A549 (cell line): ENCODE results near the gene ACE. TPM values are rescaled to one million over a fixed set of nuclear protein-coding genes. Genes with fewer than 3 reads are reported as not detected.

ENCODE experiments used
- ATAC-seq, 2 experiments: fragments of 200-7000 bp in 1 of 2; fragments of >200 bp in 1 of 2; cut with Nextera tagmentation in 1 of 2; cut with Tn5 transposase in 1 of 2; 3 replicates each; pipeline versions ENCODE4 v1.8.0 to v1.9.1; 2018 to 2020; ENCODE audit warnings: mild to moderate bottlenecking in 1 of 2, moderate library complexity in 1 of 2
- CTCF ChIA-PET: fragments of 300-600 bp; sonication (Branson Sonifier 250); formaldehyde crosslinking; extraction: SDS; loops from one replicate; lab custom pipeline; 2021; ENCODE audit warnings: antibody characterized with exemption, inconsistent platforms; lab: Yijun Ruan, JAX
- POLR2A ChIA-PET: fragments of 350-600 bp; formaldehyde crosslinking; extraction: SDS; loops from one replicate; lab custom pipeline; 2021; ENCODE audit warnings: antibody characterized with exemption, inconsistent platforms; lab: Yijun Ruan, JAX
- DNase-seq, 2 experiments: peaks; one replicate each; pipeline versions ENCODE4 v3.0.0 to v3.0.0-alpha.2; 2011 to 2016; ENCODE audit warnings: low read depth in 1 of 2, low spot score in 1 of 2
- FAIRE-seq: peaks from 2 replicates; lab custom pipeline; 2011; peaks lifted over from hg19 to GRCh38; lab: Jason Lieb, UNC
- H3K27ac ChIP-seq, 2 experiments: fragments of >200 bp; sonication (Bioruptor Twin); formaldehyde crosslinking; 3 replicates each; pipeline ENCODE4 v1.5.1; 2016 to 2017
- H3K4me1 ChIP-seq: fragments of >200 bp; sonication (Bioruptor Twin); formaldehyde crosslinking; 3 replicates; pipeline ENCODE4 v1.6.1; 2016
- H3K4me2 ChIP-seq: fragments of >200 bp; sonication (Bioruptor Twin); formaldehyde crosslinking; 3 replicates; pipeline ENCODE4 v1.6.1; 2016
- H3K4me3 ChIP-seq: fragments of >200 bp; sonication (Bioruptor Twin); formaldehyde crosslinking; 3 replicates; pipeline ENCODE4 v1.5.1; 2016
- H3K9me3 ChIP-seq: fragments of >200 bp; sonication (Bioruptor Twin); formaldehyde crosslinking; 3 replicates; pipeline ENCODE4 v1.6.1; 2016
- BHLHE40 ChIP-seq: IDR thresholded peaks from 2 replicates; pipeline ENCODE4 v1.6.1; 2012; ENCODE audit warnings: low read depth, low read length, inconsistent platforms
- CBX8 ChIP-seq: fragments of 200-600 bp; sonication (generic); IDR thresholded peaks from 2 replicates; pipeline ENCODE4 v1.6.1; 2016
- CEBPB ChIP-seq, 2 experiments: fragments of >200 bp in 1 of 2; sonication (Bioruptor Twin) in 1 of 2; formaldehyde crosslinking in 1 of 2; IDR thresholded peaks; 2 replicates each; pipeline ENCODE4 v1.6.1; 2012 to 2016
- CHD4 ChIP-seq: fragments of 200-600 bp; sonication (generic); IDR thresholded peaks from 2 replicates; pipeline ENCODE4 v1.6.1; 2016; ENCODE audit warnings: antibody characterized with exemption, mild to moderate bottlenecking, borderline replicate concordance
- EHMT2 ChIP-seq: fragments of 200-600 bp; sonication (generic); IDR thresholded peaks from 2 replicates; pipeline ENCODE4 v1.6.1; 2016; ENCODE audit warnings: antibody characterized with exemption, low read depth, mild to moderate bottlenecking, moderate library complexity
- EP300 ChIP-seq, 2 experiments: fragments of >200 bp; sonication (Bioruptor Twin); formaldehyde crosslinking; IDR thresholded peaks; 2 replicates in 1 of 2; 3 replicates in 1 of 2; pipeline ENCODE4 v1.6.1; 2016 to 2017
- FOSB ChIP-seq: fragments of 250-450 bp; sonication (Bioruptor Pico); IDR thresholded peaks from 2 replicates; pipeline ENCODE4 v1.5.0; 2020; ENCODE audit warnings: mild to moderate bottlenecking, moderate library complexity
- GATA3 ChIP-seq: IDR thresholded peaks from 2 replicates; pipeline ENCODE4 v1.6.1; 2012; ENCODE audit warnings: borderline replicate concordance
- HEYL ChIP-seq: fragments of 250-450 bp; sonication (Bioruptor Pico); IDR thresholded peaks from 2 replicates; pipeline ENCODE4 v1.8.0; 2021; ENCODE audit warnings: mild to moderate bottlenecking, moderate library complexity
- HOXB5 ChIP-seq: fragments of 250-450 bp; sonication (Bioruptor Pico); IDR thresholded peaks from 2 replicates; pipeline ENCODE4 v1.5.0; 2020; ENCODE audit warnings: mild to moderate bottlenecking, moderate library complexity
- KDM1A ChIP-seq: fragments of 200-600 bp; sonication (generic); IDR thresholded peaks from 2 replicates; pipeline ENCODE4 v1.6.1; 2016; ENCODE audit warnings: low read depth, mild to moderate bottlenecking
- KDM5A ChIP-seq: fragments of 200-600 bp; sonication (generic); IDR thresholded peaks from 2 replicates; pipeline ENCODE4 v1.6.1; 2016; ENCODE audit warnings: antibody characterized with exemption, mild to moderate bottlenecking
- MAFK ChIP-seq: fragments of 450-650 bp; IDR thresholded peaks from 2 replicates; pipeline ENCODE4 v1.6.1; 2014; ENCODE audit not compliant: partially characterized antibody
- MYC ChIP-seq: IDR thresholded peaks from 2 replicates; pipeline ENCODE4 v1.6.1; 2012; ENCODE audit warnings: mild to moderate bottlenecking, inconsistent platforms, low read length, improper control_type of control experiment, borderline replicate concordance
- NFE2L2 ChIP-seq: fragments of 150-350 bp; conservative IDR thresholded peaks from 2 replicates; pipeline ENCODE4 v1.6.1; 2014; ENCODE audit warnings: low read length
- NPAS2 ChIP-seq: fragments of 250-450 bp; sonication (Bioruptor Pico); IDR thresholded peaks from 2 replicates; pipeline ENCODE4 v1.8.0; 2022; ENCODE audit warnings: mild to moderate bottlenecking, moderate library complexity, borderline replicate concordance
- NR3C1 ChIP-seq: fragments of >200 bp; sonication (Bioruptor Twin); formaldehyde crosslinking; IDR thresholded peaks from 3 replicates; pipeline ENCODE4 v1.6.1; 2017
- POLR2AphosphoS2 ChIP-seq: conservative IDR thresholded peaks from 2 replicates; pipeline ENCODE4 v1.6.1; 2012; ENCODE audit warnings: low read length, improper control_type of control experiment, inconsistent platforms
- RAD21 ChIP-seq, 2 experiments: fragments of >200 bp in 1 of 2; sonication (Bioruptor Twin) in 1 of 2; formaldehyde crosslinking in 1 of 2; IDR thresholded peaks in 1 of 2; conservative IDR thresholded peaks in 1 of 2; 2 replicates in 1 of 2; 3 replicates in 1 of 2; pipeline ENCODE4 v1.6.1; 2012 to 2018; ENCODE audit warnings: inconsistent platforms in 1 of 2
- RARB ChIP-seq: fragments of 250-450 bp; sonication (Bioruptor Pico); IDR thresholded peaks from 2 replicates; pipeline ENCODE4 v1.8.0; 2021; ENCODE audit warnings: mild to moderate bottlenecking, moderate library complexity
- RCOR1 ChIP-seq: fragments of 150-350 bp; IDR thresholded peaks from 2 replicates; pipeline ENCODE4 v1.6.1; 2014; ENCODE audit warnings: antibody characterized with exemption, low read length, low read depth
- RFX5 ChIP-seq: fragments of 450-650 bp; IDR thresholded peaks from 2 replicates; pipeline ENCODE4 v1.7.1; 2014; ENCODE audit warnings: antibody characterized with exemption, mild to moderate bottlenecking, moderate library complexity
- RNF2 ChIP-seq: fragments of 200-600 bp; sonication (generic); IDR thresholded peaks from 2 replicates; pipeline ENCODE4 v1.6.1; 2016; ENCODE audit warnings: low read depth, mild to moderate bottlenecking, antibody characterized with exemption, moderate library complexity, borderline replicate concordance
- SMC3 ChIP-seq: fragments of >200 bp; sonication (Bioruptor Twin); formaldehyde crosslinking; IDR thresholded peaks from 3 replicates; pipeline ENCODE4 v1.6.1; 2018; ENCODE audit warnings: inconsistent platforms
- TFCP2L1 ChIP-seq: fragments of 250-450 bp; sonication (Bioruptor Pico); IDR thresholded peaks from 2 replicates; pipeline ENCODE4 v1.5.0; 2021; ENCODE audit warnings: mild to moderate bottlenecking
- ZC3H11A ChIP-seq: fragments of 450-650 bp; IDR thresholded peaks from 2 replicates; pipeline ENCODE4 v1.6.1; 2014; ENCODE audit warnings: antibody characterized with exemption, mild to moderate bottlenecking
- ZFP36 ChIP-seq: fragments of 450-650 bp; IDR thresholded peaks from 2 replicates; pipeline ENCODE4 v1.6.1; 2014; ENCODE audit warnings: borderline replicate concordance; ENCODE audit not compliant: partially characterized antibody
- WGBS: methylation state at CpG from one replicate; pipeline ENCODE4 v1.1.6; 2017; ENCODE audit errors: missing lambda C conversion rate; 5-methylcytosine and 5-hydroxymethylcytosine counted together
- polyA plus RNA-seq, 4 experiments: library from polyadenylated mRNA; depleted of rRNA in 3 of 4; stranded (reverse); fragments of >200 nt; fragmentation: RNase III in 1 of 4; extraction: RNeasy Plus Mini Kit Qiagen cat#74134 plus additional on column Dnase treatment in 1 of 4; gene quantifications; 2 replicates in 3 of 4; 3 replicates in 1 of 4; pipeline ENCODE4 v1.2.3, GENCODE V29; 2011 to 2017
- TF ChIP-seq, protein P1 (sequence below): fragments of >200 bp; sonication (Bioruptor Twin); formaldehyde crosslinking; IDR thresholded peaks from 3 replicates; pipeline ENCODE4 v1.6.1; 2016
- TF ChIP-seq, protein P2 (sequence below): fragments of >200 bp; sonication (Bioruptor Twin); formaldehyde crosslinking; IDR thresholded peaks from 2 replicates; pipeline ENCODE4 v1.6.1; 2016
- TF ChIP-seq, protein P3 (sequence below): fragments of >200 bp; sonication (Bioruptor Twin); formaldehyde crosslinking; IDR thresholded peaks from 3 replicates; pipeline ENCODE4 v1.5.1; 2016
- TF ChIP-seq, protein P4 (sequence below): fragments of 450-650 bp; IDR thresholded peaks from 2 replicates; pipeline ENCODE4 v1.6.1; 2014; ENCODE audit warnings: antibody characterized with exemption

The ACE gene
- polyA plus RNA-seq, 2 of the 4 experiments (the other 2 are of a cell fraction): 0.22 to 0.52 TPM

DNA sequence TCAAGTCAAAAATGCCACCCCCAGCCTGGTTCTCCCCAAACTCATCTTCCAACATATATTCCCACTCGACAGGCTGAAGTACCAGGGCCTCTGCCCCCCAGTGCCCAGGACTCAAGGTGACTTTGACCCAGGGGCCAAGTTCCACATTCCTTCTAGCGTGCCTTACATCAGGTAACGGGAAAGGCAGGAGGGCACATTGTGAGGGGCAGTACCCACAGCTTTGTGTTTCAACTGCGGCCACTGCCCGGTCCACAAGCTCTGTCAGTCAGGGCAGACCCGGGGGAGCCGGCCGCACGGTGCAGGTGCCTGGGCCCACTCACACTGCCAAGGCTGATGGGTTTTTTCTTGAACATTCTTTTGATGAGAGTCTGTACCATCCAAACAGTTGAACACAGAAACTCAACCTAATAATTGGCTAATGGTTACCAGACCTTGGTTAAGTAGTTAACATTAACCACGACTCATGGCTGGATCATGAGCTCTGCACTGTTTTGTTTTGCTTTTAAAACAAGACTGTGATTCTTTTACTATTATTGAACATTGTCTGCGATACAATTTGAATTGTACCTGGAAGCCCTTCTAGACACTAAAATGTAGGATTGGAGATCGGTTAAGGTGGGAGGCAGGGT is 17.6 kb downstream of the ACE start:
- no peak overlapping the region for H3K27ac ChIP-seq
- ATAC-seq: no peak
- FAIRE-seq: no peak
- no peaks in the 10 kb centered on the region for H3K4me1 ChIP-seq
- POLR2A ChIA-PET: no interaction called here
- 71% methylated on average over 12 of the region's 12 CpGs for WGBS
- TF ChIP-seq RNF2 (no peak), ZC3H11A (no peak), NPAS2 (CRISPR knock-in tag) (no peak), MAFK (no peak), RAD21 (conservative IDR thresholded peaks at IDR 0.05 in 1 of 2, IDR thresholded peaks at IDR 0.05 in 1 of 2) (no peak), KDM5A (no peak), SMC3 (no peak), CEBPB (IDR thresholded peaks at IDR 0.05) (no peak), POLR2AphosphoS2 (no peak), RARB (no peak), GATA3 (no peak), NFE2L2 (no peak), CBX8 (no peak), RFX5 (no peak), MYC (no peak)
- TF ChIP-seq, protein P1, sequence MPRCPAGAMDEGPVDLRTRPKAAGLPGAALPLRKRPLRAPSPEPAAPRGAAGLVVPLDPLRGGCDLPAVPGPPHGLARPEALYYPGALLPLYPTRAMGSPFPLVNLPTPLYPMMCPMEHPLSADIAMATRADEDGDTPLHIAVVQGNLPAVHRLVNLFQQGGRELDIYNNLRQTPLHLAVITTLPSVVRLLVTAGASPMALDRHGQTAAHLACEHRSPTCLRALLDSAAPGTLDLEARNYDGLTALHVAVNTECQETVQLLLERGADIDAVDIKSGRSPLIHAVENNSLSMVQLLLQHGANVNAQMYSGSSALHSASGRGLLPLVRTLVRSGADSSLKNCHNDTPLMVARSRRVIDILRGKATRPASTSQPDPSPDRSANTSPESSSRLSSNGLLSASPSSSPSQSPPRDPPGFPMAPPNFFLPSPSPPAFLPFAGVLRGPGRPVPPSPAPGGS: no peak
- TF ChIP-seq, protein P2, sequence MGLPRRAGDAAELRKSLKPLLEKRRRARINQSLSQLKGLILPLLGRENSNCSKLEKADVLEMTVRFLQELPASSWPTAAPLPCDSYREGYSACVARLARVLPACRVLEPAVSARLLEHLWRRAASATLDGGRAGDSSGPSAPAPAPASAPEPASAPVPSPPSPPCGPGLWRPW: no peak
- TF ChIP-seq, protein P3, sequence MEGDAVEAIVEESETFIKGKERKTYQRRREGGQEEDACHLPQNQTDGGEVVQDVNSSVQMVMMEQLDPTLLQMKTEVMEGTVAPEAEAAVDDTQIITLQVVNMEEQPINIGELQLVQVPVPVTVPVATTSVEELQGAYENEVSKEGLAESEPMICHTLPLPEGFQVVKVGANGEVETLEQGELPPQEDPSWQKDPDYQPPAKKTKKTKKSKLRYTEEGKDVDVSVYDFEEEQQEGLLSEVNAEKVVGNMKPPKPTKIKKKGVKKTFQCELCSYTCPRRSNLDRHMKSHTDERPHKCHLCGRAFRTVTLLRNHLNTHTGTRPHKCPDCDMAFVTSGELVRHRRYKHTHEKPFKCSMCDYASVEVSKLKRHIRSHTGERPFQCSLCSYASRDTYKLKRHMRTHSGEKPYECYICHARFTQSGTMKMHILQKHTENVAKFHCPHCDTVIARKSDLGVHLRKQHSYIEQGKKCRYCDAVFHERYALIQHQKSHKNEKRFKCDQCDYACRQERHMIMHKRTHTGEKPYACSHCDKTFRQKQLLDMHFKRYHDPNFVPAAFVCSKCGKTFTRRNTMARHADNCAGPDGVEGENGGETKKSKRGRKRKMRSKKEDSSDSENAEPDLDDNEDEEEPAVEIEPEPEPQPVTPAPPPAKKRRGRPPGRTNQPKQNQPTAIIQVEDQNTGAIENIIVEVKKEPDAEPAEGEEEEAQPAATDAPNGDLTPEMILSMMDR: no peak
- CTCF ChIA-PET: interaction anchor here (0.6 to 9.1 kb wide), 3 partner anchors 13 to 165 kb away, joined by 3 to 111 read pairs (median 3); no protein-coding TSS in a partner anchor
- no peak for DNase-seq
- H3K9me3 ChIP-seq: no peaks in the 10 kb centered on the region
- no peak overlapping the region for H3K4me2 ChIP-seq
- H3K4me3 ChIP-seq: no peak overlapping the region

DNA sequence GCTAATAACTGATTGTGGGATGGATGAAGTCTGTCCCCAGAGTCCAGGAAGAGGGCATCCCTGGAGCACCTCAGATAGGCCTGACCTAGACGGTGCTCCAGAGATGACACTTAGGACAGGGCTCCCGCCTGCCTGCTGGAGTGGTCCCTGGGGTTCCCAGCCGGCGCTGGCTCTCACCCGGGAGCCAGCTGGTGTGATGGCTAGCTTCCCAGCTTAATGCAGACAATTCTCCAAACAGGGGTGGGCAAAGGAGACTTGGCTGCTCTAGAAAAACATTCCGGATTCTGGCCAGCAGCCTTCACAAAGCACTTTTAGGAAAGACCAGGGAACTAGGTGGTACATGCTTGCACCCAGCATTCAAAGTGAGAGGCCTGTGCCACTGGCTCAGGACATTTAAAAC is 18.6 kb downstream of the ACE start:
- FAIRE-seq: no peak
- no peak overlapping the region for H3K4me2 ChIP-seq
- no peak for TF ChIP-seq HOXB5 (CRISPR knock-in tag)
- TF ChIP-seq, all 56 proteins: peak for 0
- no peak for ATAC-seq
- Histone ChIP-seq H3K27ac (no peak overlapping the region), H3K4me3 (no peak overlapping the region), H3K9me3 (no peaks in the 10 kb centered on the region), H3K4me1 (no peaks in the 10 kb centered on the region)
- POLR2A ChIA-PET: no interaction called here
- DNase-seq: no peak
- 73% methylated on average over 6 of the region's 6 CpGs for WGBS
- CTCF ChIA-PET: interaction anchor here (1.3 to 9.1 kb wide), 6 partner anchors 8 to 116 kb away, joined by 3 to 111 read pairs (median 7); no protein-coding TSS in a partner anchor

DNA sequence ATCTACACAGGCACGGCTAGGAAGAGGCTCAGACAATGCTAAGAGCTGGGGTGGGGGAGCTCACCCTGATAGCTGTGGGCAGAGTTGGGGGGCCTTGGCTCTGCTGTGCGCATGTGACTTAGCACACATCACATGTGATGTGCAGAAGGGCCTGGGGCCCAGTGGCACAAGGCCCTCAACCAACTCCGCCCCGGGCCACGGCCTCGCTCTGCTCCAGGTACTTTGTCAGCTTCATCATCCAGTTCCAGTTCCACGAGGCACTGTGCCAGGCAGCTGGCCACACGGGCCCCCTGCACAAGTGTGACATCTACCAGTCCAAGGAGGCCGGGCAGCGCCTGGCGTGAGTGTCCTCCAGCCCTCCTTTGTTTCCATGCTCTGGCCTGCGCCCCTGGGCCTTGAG is 19.3 kb downstream of the ACE start:
- no peak for ATAC-seq
- TF ChIP-seq KDM1A: no peak
- TF ChIP-seq CHD4: no peak
- no peak for TF ChIP-seq BHLHE40
- no peak for TF ChIP-seq RFX5
- TF ChIP-seq HEYL (CRISPR knock-in tag): no peak
- no peak for TF ChIP-seq EP300 (IDR thresholded peaks at IDR 0.05)
- TF ChIP-seq NR3C1: no peak
- TF ChIP-seq, protein P4, sequence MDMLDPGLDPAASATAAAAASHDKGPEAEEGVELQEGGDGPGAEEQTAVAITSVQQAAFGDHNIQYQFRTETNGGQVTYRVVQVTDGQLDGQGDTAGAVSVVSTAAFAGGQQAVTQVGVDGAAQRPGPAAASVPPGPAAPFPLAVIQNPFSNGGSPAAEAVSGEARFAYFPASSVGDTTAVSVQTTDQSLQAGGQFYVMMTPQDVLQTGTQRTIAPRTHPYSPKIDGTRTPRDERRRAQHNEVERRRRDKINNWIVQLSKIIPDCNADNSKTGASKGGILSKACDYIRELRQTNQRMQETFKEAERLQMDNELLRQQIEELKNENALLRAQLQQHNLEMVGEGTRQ: no peak
- TF ChIP-seq ZFP36: no peak
- TF ChIP-seq POLR2AphosphoS2: no peak
- no peak for TF ChIP-seq FOSB (CRISPR knock-in tag)
- TF ChIP-seq RCOR1: no peak
- TF ChIP-seq EHMT2: no peak
- no peak for TF ChIP-seq TFCP2L1 (CRISPR knock-in tag)
- TF ChIP-seq, all 56 proteins: peak for 0
- Histone ChIP-seq H3K9me3 (no peaks in the 10 kb centered on the region), H3K4me1 (no peaks in the 10 kb centered on the region), H3K4me3 (no peak overlapping the region), H3K27ac (no peak overlapping the region), H3K4me2 (no peak overlapping the region)
- DNase-seq (no peak), FAIRE-seq (no peak)
- 71% methylated on average over 12 of the region's 12 CpGs for WGBS
- ChIA-PET POLR2A (no interaction called here), CTCF (interaction anchor here (1.3 to 9.1 kb wide), 7 partner anchors 9 to 824 kb away, joined by 3 to 111 read pairs (median 8); no protein-coding TSS in a partner anchor)
